OCI-LY7 (cell line): ENCODE data around the gene EMP1.

ENCODE experiments used
- CTCF ChIP-seq: fragments of 200-600 bp; sonication (generic); conservative IDR thresholded peaks from 2 replicates; pipeline ENCODE4 v1.5.1; 2014; ENCODE audit warnings: mild to moderate bottlenecking, antibody characterized with exemption, low read length, moderate library complexity, mixed read lengths
- EZH2phosphoT487 ChIP-seq: fragments of 200-600 bp; sonication (generic); IDR thresholded peaks from 2 replicates; pipeline ENCODE4 v1.6.1; 2018; ENCODE audit warnings: low read depth, borderline replicate concordance, mild to moderate bottlenecking, mixed run types, antibody characterized with exemption, low read length, moderate library complexity, mixed read lengths

DNA sequence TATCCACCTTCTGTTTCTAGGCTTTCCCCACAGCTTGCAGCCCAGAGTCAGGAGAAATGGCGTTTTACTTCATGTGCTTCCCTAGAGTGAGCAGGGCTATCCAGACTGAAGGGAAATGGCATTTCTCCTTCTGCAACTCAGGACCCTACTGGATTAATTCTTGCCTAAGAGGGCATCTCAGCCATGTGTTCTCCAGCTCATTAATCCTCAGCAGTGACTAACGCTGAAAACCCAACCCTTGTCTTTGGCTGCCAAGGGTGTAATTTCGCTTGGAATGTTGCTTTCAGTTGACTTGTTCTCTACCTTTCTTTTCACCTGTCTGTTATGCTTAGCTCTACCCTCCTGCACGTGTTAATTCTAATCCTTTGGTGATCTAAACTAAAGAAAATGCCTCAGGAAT lies 21.0 kb upstream of the EMP1 start:
- TF ChIP-seq CTCF (no peak), EZH2phosphoT487 (no peak)
